ENCODE data around the gene LRRC23.
A peak's percentile ranks its signal among the peaks of the same experiment; 100 is the strongest.

DNA sequence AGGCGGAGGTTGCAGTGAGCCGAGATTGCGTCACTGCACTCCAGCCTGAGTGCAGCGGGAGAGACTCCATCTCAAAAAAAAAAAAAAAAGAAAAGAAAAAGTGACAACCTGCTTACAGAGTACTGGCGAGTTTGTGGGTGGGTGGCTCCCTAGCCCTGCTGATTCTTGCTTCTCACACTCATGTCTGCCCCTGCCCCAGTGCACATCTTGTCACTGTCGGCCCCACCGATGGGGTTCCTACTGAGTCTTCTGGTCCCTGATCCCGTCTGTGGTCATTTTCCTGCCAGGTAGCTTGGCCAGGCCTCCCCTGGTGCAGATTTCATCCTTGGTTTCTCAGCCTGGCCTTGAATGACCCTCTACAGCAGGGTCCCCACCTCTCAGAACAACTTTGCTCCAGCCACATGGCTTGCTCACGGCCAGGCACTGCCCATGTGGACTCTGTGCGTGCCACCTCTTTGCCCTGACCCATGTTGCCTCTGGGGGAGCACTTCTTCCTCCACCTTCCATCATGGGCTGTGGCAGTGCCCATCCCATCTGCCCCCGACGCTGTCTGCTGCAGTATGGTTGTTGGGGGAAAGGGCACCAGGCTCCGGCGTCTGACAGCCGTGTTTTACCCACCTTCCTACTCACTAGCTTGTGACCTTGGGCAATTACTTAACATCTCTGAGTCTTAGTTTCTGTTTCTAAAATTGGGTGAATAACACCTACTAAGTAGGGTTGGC, 44.4 kb downstream of the LRRC23 start:
- TF ChIP-seq, protein P1, sequence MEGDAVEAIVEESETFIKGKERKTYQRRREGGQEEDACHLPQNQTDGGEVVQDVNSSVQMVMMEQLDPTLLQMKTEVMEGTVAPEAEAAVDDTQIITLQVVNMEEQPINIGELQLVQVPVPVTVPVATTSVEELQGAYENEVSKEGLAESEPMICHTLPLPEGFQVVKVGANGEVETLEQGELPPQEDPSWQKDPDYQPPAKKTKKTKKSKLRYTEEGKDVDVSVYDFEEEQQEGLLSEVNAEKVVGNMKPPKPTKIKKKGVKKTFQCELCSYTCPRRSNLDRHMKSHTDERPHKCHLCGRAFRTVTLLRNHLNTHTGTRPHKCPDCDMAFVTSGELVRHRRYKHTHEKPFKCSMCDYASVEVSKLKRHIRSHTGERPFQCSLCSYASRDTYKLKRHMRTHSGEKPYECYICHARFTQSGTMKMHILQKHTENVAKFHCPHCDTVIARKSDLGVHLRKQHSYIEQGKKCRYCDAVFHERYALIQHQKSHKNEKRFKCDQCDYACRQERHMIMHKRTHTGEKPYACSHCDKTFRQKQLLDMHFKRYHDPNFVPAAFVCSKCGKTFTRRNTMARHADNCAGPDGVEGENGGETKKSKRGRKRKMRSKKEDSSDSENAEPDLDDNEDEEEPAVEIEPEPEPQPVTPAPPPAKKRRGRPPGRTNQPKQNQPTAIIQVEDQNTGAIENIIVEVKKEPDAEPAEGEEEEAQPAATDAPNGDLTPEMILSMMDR (IDR thresholded peaks at IDR 0.05): peak in 3 of 6 experiments; percentile 4 to 21 (median 16)
- TF ChIP-seq POLR2A (IDR thresholded peaks at IDR 0.05): no peak

All from Peyer's patch (tissue), 4 donors.